Left ventricle myocardium inferior (tissue), 1 donor: Measurements from ENCODE around the gene RINL. TPM values are rescaled to one million over a fixed set of nuclear protein-coding genes. Genes with fewer than 3 reads are reported as not detected.

Source experiments
- DNase-seq: peaks from one replicate; pipeline ENCODE4 v3.0.0-alpha.2; 2020
- H3K27ac ChIP-seq: fragments of 200-600 bp; replicated peaks from 2 replicates; pipeline ENCODE4 v1.8.0; 2021
- H3K27me3 ChIP-seq: fragments of 200-600 bp; 2 replicates; pipeline ENCODE4 v1.8.0; 2021; ENCODE audit warnings: low read depth
- H3K36me3 ChIP-seq: fragments of 200-600 bp; 2 replicates; pipeline ENCODE4 v1.8.0; 2021
- H3K4me1 ChIP-seq: fragments of 200-600 bp; 2 replicates; pipeline ENCODE4 v1.8.0; 2021
- H3K4me3 ChIP-seq: fragments of 200-600 bp; 2 replicates; pipeline ENCODE4 v1.8.0; 2021; ENCODE audit warnings: mild to moderate bottlenecking, moderate library complexity
- H3K9me3 ChIP-seq: fragments of 200-600 bp; replicated peaks from 2 replicates; pipeline ENCODE4 v1.8.0; 2021
- CTCF ChIP-seq: fragments of 200-600 bp; IDR thresholded peaks from 2 replicates; pipeline ENCODE4 v1.8.0; 2021; ENCODE audit warnings: antibody characterized with exemption, mild to moderate bottlenecking, borderline replicate concordance
- intact Hi-C: fragments of 100-400 bp; cut with micrococcal nuclease; formaldehyde crosslinking; loops from one replicate; pipeline ENCODE4 v1.11.0; 2022
- total RNA-seq: library from RNA; stranded (reverse); fragmentation: NEBNext Ultra II Directional; extraction: Animal tissue kit (Norgen Biotek cat#: 25700); gene quantifications from one replicate; pipeline ENCODE4 v1.2.1, GENCODE V29; 2021
- donor health status: DM: no; HTN: yes; CAD: no; lungs with severe emphysema.

The RINL gene
- total RNA-seq, 1 donor from 2014 or later: 3.7 TPM

- DNase-seq: no peak
- intact Hi-C loops: no loop called here
- TF ChIP-seq CTCF: no peak
- H3K4me1 ChIP-seq: peaks cover 34% of the 10 kb centered on the region
- no peaks in the 10 kb centered on the region for H3K27me3 ChIP-seq
- peak overlapping the region; percentile 81 for H3K4me3 ChIP-seq
- H3K9me3 ChIP-seq: no peaks in the 10 kb centered on the region
- peaks cover 5% of the 10 kb centered on the region for H3K36me3 ChIP-seq
- peak overlapping the region; percentile 97 for H3K27ac ChIP-seq
These were observed 24.9 kb downstream of the RINL start for GRCh38 chr19:38853214-38853613.

- peaks cover 42% of the 10 kb centered on the region for H3K4me1 ChIP-seq
- no peaks in the 10 kb centered on the region for H3K27me3 ChIP-seq
- no peaks in the 10 kb centered on the region for H3K9me3 ChIP-seq
- peak overlapping the region; percentile 81 for H3K4me3 ChIP-seq
- H3K36me3 ChIP-seq: peaks cover 10% of the 10 kb centered on the region
- intact Hi-C loops: no loop called here
- DNase-seq: peak; percentile 69
- H3K27ac ChIP-seq: peak overlapping the region; percentile 97
- TF ChIP-seq CTCF: no peak
These were observed 25.6 kb downstream of the RINL start for GRCh38 chr19:38852231-38853044.

GRCh38 chr19:38851622-38852230, 26.3 kb downstream of the RINL start:
- no peaks in the 10 kb centered on the region for H3K27me3 ChIP-seq
- intact Hi-C loops: no loop called here
- H3K4me3 ChIP-seq: peak overlapping the region; percentile 81
- TF ChIP-seq CTCF: no peak
- peak overlapping the region; percentile 97 for H3K27ac ChIP-seq
- peaks cover 17% of the 10 kb centered on the region for H3K36me3 ChIP-seq
- no peaks in the 10 kb centered on the region for H3K9me3 ChIP-seq
- H3K4me1 ChIP-seq: peaks cover 49% of the 10 kb centered on the region
- peak; percentile 95 for DNase-seq

GRCh38 chr19:38850976-38851621, 27.0 kb downstream of the RINL start:
- Histone ChIP-seq H3K4me3 (peak overlapping the region; percentile 81), H3K27me3 (no peaks in the 10 kb centered on the region), H3K9me3 (no peaks in the 10 kb centered on the region), H3K36me3 (peaks cover 23% of the 10 kb centered on the region), H3K27ac (peak overlapping the region; percentile 97), H3K4me1 (peaks cover 55% of the 10 kb centered on the region)
- peak; percentile 35 for DNase-seq
- intact Hi-C loops: no loop called here
- TF ChIP-seq CTCF: peak; percentile 2

GRCh38 chr19:38850436-38850975, 27.6 kb downstream of the RINL start:
- peak; percentile 41 for TF ChIP-seq CTCF
- DNase-seq: peak; percentile 99
- intact Hi-C loops: no loop called here

More at GRCh38 chr19:38850436-38850975, 27.6 kb downstream of the RINL start:
- Histone ChIP-seq H3K27ac (peak overlapping the region; percentile 97), H3K4me1 (peaks cover 61% of the 10 kb centered on the region), H3K27me3 (no peaks in the 10 kb centered on the region), H3K9me3 (no peaks in the 10 kb centered on the region), H3K4me3 (peak overlapping the region; percentile 81), H3K36me3 (peaks cover 29% of the 10 kb centered on the region)
